GM18858 (cell line): ENCODE measurements around the gene SNRPF.

Experiments used
- ATAC-seq: cut with Tn5 transposase; IDR thresholded peaks from one replicate; pipeline ENCODE4 v1.9.1; 2021; ENCODE audit not compliant: unreplicated experiment

SNRPF gene

GRCh38 chr12:95859344-95859816 lies 628 bp downstream of the SNRPF start:
- ATAC-seq = no peak

GRCh38 chr12:95859947-95860850 lies 1.4 kb downstream of the SNRPF start:
- ATAC-seq = no peak

- no peak for ATAC-seq
Measured at GRCh38 chr12:95862038-95862437, 3.3 kb downstream of the SNRPF start.

GRCh38 chr12:95863337-95863736 lies 4.6 kb downstream of the SNRPF start:
- no peak for ATAC-seq

- no peak for ATAC-seq
Measured at GRCh38 chr12:95870897-95871296, 12.1 kb downstream of the SNRPF start.

GRCh38 chr12:95874452-95874851 lies 15.7 kb downstream of the SNRPF start:
- no peak for ATAC-seq

- no peak for ATAC-seq
Measured at GRCh38 chr12:95877622-95878021, 18.9 kb downstream of the SNRPF start.

- no peak for ATAC-seq
Measured at GRCh38 chr12:95880895-95881294, 22.1 kb downstream of the SNRPF start.

GRCh38 chr12:95881331-95881955 lies 22.7 kb downstream of the SNRPF start:
- ATAC-seq = no peak

GRCh38 chr12:95882080-95882479 lies 23.3 kb downstream of the SNRPF start:
- ATAC-seq = no peak

GRCh38 chr12:95882873-95883272 lies 24.1 kb downstream of the SNRPF start:
- no peak for ATAC-seq

- no peak for ATAC-seq
Measured at GRCh38 chr12:95884998-95885397, 26.2 kb downstream of the SNRPF start.

- ATAC-seq = no peak
Measured at GRCh38 chr12:95887311-95887710, 28.6 kb downstream of the SNRPF start.

GRCh38 chr12:95890958-95891357 lies 32.2 kb downstream of the SNRPF start:
- no peak for ATAC-seq

GRCh38 chr12:95896846-95897245 lies 38.1 kb downstream of the SNRPF start:
- no peak for ATAC-seq

- ATAC-seq = no peak
Measured at GRCh38 chr12:95898081-95898480, 39.3 kb downstream of the SNRPF start.

- ATAC-seq = no peak
Measured at GRCh38 chr12:95908573-95908972, 49.8 kb downstream of the SNRPF start.

GRCh38 chr12:95909871-95910270 lies 51.1 kb downstream of the SNRPF start:
- ATAC-seq = no peak
